Measurements from ENCODE around the gene PDXP. TPM values are rescaled to one million over a fixed set of nuclear protein-coding genes. Genes with fewer than 3 reads are reported as not detected.

The PDXP gene
- polyA plus RNA-seq, 1 donor (not counting 4 experiments of a cell fraction or from before 2014, with no cell fraction given) = 5.2 TPM

DNA sequence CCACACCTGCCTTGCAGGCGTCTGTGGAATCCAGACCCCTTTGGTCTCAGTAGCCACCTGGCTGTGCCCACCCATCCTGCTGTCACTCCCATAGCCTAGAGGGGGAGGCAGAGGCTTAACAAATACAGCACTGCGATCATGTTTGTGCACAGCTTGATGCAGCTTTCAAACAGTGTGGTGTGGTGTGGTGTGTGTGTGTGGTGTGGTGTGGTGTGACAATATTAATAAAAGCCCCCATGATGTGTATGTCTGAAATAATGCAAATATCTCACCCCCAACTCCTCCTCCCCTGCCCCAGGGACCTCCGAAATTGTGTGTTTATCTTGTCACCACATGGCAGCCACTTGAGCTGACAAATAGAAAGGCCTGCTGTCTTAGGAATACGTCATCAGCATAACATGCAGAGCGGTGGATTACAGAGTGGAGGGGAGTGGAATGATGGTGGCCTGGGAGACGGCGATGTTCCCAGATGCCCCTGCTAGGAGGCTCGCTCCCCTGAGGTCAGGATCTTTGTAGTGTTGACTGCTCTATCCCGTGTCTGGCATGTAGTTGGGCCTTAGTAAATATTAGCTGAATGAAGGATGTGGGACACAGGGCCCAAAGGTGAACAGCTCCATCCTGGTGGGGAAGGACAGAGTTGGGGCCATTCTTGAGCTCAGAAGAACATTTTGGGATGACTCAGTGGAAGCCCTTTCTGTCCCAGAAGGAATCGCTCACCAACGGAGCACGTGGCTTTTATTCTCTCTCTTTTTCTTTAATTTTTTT, 2.8 kb downstream of the PDXP start:
- TF ChIP-seq EZH2 (IDR thresholded peaks at IDR 0.05; ENCODE audit: low read length) = no peak
- TF ChIP-seq, protein P1, sequence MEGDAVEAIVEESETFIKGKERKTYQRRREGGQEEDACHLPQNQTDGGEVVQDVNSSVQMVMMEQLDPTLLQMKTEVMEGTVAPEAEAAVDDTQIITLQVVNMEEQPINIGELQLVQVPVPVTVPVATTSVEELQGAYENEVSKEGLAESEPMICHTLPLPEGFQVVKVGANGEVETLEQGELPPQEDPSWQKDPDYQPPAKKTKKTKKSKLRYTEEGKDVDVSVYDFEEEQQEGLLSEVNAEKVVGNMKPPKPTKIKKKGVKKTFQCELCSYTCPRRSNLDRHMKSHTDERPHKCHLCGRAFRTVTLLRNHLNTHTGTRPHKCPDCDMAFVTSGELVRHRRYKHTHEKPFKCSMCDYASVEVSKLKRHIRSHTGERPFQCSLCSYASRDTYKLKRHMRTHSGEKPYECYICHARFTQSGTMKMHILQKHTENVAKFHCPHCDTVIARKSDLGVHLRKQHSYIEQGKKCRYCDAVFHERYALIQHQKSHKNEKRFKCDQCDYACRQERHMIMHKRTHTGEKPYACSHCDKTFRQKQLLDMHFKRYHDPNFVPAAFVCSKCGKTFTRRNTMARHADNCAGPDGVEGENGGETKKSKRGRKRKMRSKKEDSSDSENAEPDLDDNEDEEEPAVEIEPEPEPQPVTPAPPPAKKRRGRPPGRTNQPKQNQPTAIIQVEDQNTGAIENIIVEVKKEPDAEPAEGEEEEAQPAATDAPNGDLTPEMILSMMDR (optimal IDR thresholded peaks at IDR 0.05 in 1 of 3, IDR thresholded peaks at IDR 0.05 in 1 of 3, conservative IDR thresholded peaks at IDR 0.05 in 1 of 3; ENCODE audit: extremely low read depth in 1 of 3, insufficient read depth in 2 of 3, low read length in 3 of 3) = peak in 2 of 3 experiments; percentile 39 to 74
- dilution Hi-C loops (cut with MboI; ENCODE audit: extremely low pct_ligation_motif_present, low sequenced_read_pairs) = no loop called here
- H3K9me1 ChIP-seq (ENCODE audit: control insufficient read depth, extremely low read depth, insufficient read depth, low read length) = no peaks in the 10 kb centered on the region
- H3K4me1 ChIP-seq (ENCODE audit: control insufficient read depth, extremely low read depth, insufficient read depth, low read length) = peaks cover 20% of the 10 kb centered on the region
- no peak overlapping the region for H3K9ac ChIP-seq (ENCODE audit: control insufficient read depth, extremely low read depth, insufficient read depth, low read length)
- peaks cover 23% of the 10 kb centered on the region for H3K79me2 ChIP-seq (ENCODE audit: control insufficient read depth, insufficient read depth, low read length)
- DNase-seq (ENCODE audit: low read depth, low spot score) = no peak
- H3K36me3 ChIP-seq (ENCODE audit: control insufficient read depth in 2 of 2, extremely low read depth in 1 of 2, insufficient read depth in 2 of 2, low read length in 2 of 2) = peaks cover 3 to 8% of the 10 kb centered on the region in 2 experiments
- no peak overlapping the region for H3K27ac ChIP-seq (ENCODE audit: control insufficient read depth, insufficient read depth, low read length)
- no peak overlapping the region for H2AFZ ChIP-seq (ENCODE audit: control insufficient read depth, low read length)
- FAIRE-seq = no peak
- no peaks in the 10 kb centered on the region for H3K27me3 ChIP-seq (ENCODE audit: control insufficient read depth, extremely low read depth, insufficient read depth, low read length)
- H3K4me3 ChIP-seq (ENCODE audit: control insufficient read depth in 2 of 3, extremely low read depth in 1 of 3, insufficient read depth in 2 of 3, low read depth in 1 of 3, low read length in 3 of 3) = no peak overlapping the region
- no peaks in the 10 kb centered on the region for H3K9me3 ChIP-seq (ENCODE audit: control insufficient read depth, low read depth, low read length)
- H3K4me2 ChIP-seq (ENCODE audit: control insufficient read depth, extremely low read depth, insufficient read depth, low read depth, low read length) = no peak overlapping the region
- H4K20me1 ChIP-seq (ENCODE audit: control insufficient read depth, extremely low read depth, insufficient read depth, low read length) = peaks cover 3% of the 10 kb centered on the region

DNA sequence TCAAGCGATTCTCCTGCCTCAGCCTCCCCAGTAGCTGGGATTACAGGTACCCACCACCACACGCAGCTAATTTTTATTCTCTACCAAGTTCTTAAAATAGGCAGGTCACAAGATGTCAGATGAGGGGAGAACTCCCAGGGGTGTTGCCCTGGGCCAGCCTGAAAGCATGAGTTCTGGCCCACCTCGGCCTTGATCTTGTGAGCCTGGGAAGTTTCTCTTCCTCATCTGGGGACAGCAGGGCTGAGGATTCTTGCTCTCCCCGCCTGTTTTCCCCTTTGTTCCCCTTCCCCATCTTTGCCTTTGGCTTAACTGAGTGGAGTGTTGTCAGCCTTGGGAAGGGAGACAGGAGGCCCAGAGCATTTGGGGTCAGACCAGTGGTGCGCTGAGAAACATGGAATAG, 3.5 kb downstream of the PDXP start:
- Histone ChIP-seq H3K79me2 (ENCODE audit: control insufficient read depth, insufficient read depth, low read length) (peaks cover 23% of the 10 kb centered on the region), H3K9me1 (ENCODE audit: control insufficient read depth, extremely low read depth, insufficient read depth, low read length) (no peaks in the 10 kb centered on the region), H3K9ac (ENCODE audit: control insufficient read depth, extremely low read depth, insufficient read depth, low read length) (no peak overlapping the region), H3K27me3 (ENCODE audit: control insufficient read depth, extremely low read depth, insufficient read depth, low read length) (no peaks in the 10 kb centered on the region), H3K9me3 (ENCODE audit: control insufficient read depth, low read depth, low read length) (no peaks in the 10 kb centered on the region), H3K4me2 (ENCODE audit: control insufficient read depth, extremely low read depth, insufficient read depth, low read depth, low read length) (no peak overlapping the region), H3K4me1 (ENCODE audit: control insufficient read depth, extremely low read depth, insufficient read depth, low read length) (peaks cover 20% of the 10 kb centered on the region), H2AFZ (ENCODE audit: control insufficient read depth, low read length) (no peak overlapping the region), H3K27ac (ENCODE audit: control insufficient read depth, insufficient read depth, low read length) (no peak overlapping the region), H4K20me1 (ENCODE audit: control insufficient read depth, extremely low read depth, insufficient read depth, low read length) (peaks cover 3% of the 10 kb centered on the region), H3K4me3 (ENCODE audit: control insufficient read depth in 2 of 3, extremely low read depth in 1 of 3, insufficient read depth in 2 of 3, low read depth in 1 of 3, low read length in 3 of 3) (no peak overlapping the region), H3K36me3 (ENCODE audit: control insufficient read depth in 2 of 2, extremely low read depth in 1 of 2, insufficient read depth in 2 of 2, low read length in 2 of 2) (peaks cover 4 to 8% of the 10 kb centered on the region in 2 experiments)
- no peak for FAIRE-seq
- no peak for TF ChIP-seq EZH2 (IDR thresholded peaks at IDR 0.05; ENCODE audit: low read length)
- TF ChIP-seq, protein P1 (optimal IDR thresholded peaks at IDR 0.05 in 1 of 3, IDR thresholded peaks at IDR 0.05 in 1 of 3, conservative IDR thresholded peaks at IDR 0.05 in 1 of 3; ENCODE audit: extremely low read depth in 1 of 3, insufficient read depth in 2 of 3, low read length in 3 of 3) = no peak
- no peak for DNase-seq (ENCODE audit: low read depth, low spot score)
- dilution Hi-C loops (cut with MboI; ENCODE audit: extremely low pct_ligation_motif_present, low sequenced_read_pairs) = no loop called here

Data from keratinocyte (primary cell).